GM18909 (cell line): ENCODE data around the gene FBXO36.
A peak's percentile ranks its signal among the peaks of the same experiment; 100 is the strongest.
"Not testable (repeated sequence)": the region's sequence is repeated elsewhere in the genome, so short reads cannot be mapped to it uniquely, and the experiment has no call there.

Source experiments
- ATAC-seq: cut with Tn5 transposase; IDR thresholded peaks from one replicate; pipeline ENCODE4 v1.9.1; 2021; ENCODE audit warnings: mild to moderate bottlenecking; ENCODE audit not compliant: unreplicated experiment, poor library complexity

FBXO36 gene

DNA sequence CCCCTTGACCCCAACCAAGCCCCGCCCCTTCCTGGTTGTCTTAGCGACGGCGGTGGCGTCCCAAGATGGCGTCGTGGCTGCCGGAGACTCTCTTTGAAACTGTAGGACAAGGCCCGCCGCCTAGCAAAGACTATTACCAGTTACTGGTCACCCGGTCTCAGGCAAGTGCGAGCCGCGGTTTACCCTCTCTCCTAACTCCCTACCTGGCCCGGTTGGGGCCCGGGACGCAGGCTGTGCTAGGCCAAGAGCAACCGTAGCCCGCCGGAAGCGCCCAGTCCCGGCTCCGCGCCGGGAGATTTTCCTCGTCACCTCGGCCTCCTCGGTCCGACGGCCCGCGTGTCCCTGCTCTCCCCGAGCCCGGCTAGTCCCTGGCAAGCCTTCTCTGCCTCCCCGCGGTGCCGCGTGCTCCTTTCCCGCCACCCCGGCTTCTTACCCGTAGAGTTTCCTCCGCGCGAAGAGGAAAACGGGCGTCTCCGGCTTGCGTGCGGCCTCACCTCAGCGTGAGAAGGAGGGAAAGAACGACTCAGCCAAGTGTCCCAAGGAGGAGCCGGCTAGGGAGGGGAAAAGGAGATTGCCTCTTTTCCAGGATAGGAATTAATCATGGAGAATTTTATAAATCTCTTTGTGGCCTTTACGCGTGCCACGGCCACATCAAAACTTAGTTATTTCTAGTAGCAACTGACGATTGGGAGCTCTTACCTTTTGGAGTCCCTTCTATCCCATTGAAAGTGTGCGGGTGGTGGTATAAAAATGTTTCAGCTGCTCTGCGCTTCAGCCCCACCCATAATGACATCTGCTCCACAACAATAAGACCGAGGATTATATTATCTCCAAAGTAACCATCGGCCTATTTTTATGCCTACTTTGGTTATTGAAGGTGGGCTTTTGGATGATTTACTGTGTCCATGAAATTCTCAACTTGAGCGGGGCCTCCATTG, at the start of gene FBXO36:
TSS of gene FBXO36 (plus strand) at position 55 of the 938 bp plus-strand sequence. CDS start at position 66, 11 bp downstream.
- ATAC-seq, result peak; percentile 72

- ATAC-seq, result peak; percentile 93
Observed at GRCh38 chr2:229873123-229873581, 49.2 kb upstream of the FBXO36 start.

DNA sequence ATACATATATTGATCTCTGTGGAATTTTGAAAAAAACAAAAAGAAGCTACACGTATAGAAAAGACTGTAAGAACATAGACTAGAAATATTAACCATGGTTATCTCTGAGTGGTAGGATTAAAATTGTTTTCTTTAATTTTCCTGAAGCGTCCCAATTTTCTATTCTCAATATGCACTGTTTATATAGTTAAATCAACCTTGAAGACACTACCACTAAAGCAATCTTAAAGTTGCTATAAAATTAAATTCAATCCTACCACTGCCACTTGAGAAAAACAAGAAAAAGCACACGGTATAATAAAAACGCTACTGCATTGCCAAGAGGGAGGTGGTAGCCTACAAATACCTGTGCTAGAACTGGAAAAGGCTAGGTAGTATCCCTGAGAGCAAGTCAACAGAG, 47.7 kb upstream of the FBXO36 start:
- ATAC-seq, result no peak

DNA sequence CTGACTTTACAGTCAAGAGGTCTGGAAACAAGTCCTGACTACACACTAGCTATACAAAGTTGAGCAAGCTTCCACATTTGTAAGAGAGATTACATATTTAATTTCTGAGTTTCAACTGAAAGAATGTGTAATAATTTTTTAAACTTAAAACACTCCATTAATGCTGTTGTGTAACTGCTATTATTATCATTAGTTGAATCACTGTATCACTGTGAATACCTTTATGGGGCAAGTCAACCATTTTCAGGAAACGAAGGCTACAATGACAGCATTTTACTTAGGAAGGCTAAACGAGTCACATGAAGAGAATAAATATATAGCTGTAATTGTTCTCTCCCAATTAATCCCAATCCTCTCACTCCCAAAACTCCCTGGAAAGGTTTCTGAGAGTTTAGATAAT, 46.8 kb upstream of the FBXO36 start:
- no peak for ATAC-seq

DNA sequence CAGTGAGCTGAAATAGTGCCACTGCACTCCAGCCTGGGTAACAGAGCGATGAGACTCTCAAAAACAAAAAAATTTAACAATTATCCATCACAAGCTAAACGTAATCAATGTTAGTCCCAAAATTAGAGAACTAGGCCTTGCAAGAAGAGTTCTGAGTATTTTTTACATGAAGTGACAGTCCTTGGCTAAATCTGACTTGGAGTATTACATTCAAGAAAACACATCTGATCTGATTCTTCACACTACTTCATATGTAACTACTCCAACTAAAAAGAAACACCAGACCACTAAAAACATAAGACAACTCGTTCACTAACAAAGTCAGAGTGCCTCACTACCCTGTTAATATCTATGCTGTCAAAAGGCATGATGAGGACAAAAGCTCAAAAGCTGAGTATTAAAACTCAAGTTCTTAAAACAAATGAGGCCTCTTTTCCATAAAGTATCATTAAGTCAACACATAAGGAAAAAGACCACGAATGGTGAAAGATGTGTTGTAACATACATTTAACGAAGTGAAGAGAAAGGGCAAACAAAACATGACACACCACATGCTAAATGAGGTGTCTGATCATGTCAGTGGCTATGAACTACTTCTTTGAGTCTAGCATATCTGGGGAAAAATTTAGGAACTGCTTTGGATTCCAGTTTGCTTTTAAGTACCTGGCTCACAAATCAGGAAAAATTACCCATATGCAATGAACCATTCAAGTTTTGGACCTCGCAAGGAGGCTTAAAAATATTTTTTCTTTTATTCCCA, 42.9 kb upstream of the FBXO36 start:
- ATAC-seq, result no peak

- ATAC-seq, result no peak
Observed at GRCh38 chr2:229880892-229881586, 41.3 kb upstream of the FBXO36 start.

- no peak for ATAC-seq
Observed at GRCh38 chr2:229882583-229882982, 39.7 kb upstream of the FBXO36 start.

GRCh38 chr2:229884775-229885699, 37.3 kb upstream of the FBXO36 start:
- peak; percentile 80 for ATAC-seq

DNA sequence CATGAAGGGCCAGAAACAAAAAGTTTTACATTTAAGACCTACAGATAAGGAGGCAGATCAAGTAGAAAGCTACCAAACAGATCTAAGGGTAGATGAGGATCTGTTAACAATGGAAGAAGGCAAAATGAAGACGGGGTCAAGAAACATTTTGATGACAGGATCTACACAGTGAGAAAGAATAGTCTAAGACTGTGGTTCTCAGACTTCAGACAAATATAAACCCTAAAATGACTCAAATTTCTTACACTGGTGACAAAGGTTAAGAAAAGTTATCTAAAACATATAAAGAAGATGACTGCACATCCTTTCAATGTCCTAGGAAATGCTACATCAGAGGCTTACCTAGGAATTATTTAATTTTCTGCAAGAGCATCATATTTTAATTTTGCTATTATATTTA, 34.9 kb upstream of the FBXO36 start:
- ATAC-seq, result no peak

DNA sequence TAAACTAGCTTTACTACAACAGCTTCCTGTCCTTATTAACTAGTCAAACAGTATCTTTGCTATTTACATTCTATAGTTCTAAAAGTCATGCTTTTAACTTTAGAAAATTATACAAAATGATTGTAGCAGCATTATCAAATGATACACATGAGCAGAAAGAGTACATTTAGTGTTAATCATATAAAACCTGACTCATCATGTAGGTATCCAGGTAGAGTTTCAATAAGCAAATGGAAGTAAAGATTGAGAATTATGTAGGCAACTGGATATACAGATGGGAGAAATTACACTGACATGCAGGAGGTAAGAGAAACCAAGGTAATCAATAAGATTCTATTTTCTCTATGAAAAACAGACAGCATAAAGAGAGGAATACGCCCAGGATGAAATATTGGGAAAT, 34.3 kb upstream of the FBXO36 start:
- ATAC-seq, result no peak

DNA sequence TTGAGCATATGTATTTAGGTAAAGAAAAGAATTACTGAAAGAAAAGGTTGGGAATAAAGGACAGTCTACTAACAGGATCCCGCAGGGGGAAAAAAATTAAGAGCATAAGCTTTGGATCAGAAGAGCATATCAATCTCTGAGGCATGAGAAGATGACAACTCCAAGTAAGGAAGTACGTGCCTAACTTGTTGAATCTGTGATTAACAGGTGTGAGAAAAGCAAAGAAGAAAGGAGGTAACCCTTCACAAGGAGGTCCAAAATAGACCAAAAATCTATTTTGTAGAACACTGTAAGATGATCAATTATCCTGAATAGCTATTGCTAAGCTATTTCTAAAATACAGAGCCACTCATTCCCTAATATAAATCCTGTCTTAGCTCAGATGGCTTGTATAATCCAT, 33.3 kb upstream of the FBXO36 start:
- ATAC-seq, result no peak

DNA sequence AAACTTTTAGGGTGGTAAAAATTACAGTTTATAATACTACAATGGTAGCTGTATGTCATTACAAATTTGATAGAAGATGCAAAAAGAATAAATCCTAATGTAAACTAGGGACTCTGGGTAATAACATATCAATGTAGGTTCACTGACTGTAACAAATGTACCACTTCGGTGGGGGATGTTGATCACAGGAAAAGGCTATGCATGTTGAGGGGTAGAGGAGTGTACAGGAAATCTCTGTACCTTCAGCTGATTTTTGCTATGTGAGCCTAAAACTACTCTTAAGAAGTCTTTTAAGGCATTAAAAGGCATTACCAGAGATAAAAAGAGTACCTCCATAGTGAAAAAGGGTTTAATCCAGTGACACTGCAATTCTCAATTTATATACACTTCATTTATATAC, 25.4 kb upstream of the FBXO36 start:
- ATAC-seq, result no peak

DNA sequence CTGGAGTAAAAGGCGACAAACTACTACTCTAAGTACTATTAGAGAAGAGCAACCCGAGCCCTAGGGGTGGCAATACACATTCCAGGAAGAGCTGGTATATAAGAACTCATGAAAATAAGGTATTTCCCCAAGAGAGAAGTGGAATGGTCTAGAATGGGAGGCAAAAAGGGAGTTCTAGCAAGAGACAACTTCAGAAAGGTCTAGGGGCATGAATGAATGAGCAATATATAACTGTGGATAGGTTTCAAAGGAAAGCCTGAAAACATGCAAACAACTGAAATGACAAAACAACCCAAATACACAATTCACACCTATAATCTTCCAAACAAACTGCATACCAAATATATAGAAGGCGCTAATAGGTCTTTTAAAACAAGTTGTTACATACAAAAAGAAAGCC, 22.7 kb upstream of the FBXO36 start:
- no peak for ATAC-seq

GRCh38 chr2:229900012-229900411, 22.3 kb upstream of the FBXO36 start:
- ATAC-seq, result no peak

DNA sequence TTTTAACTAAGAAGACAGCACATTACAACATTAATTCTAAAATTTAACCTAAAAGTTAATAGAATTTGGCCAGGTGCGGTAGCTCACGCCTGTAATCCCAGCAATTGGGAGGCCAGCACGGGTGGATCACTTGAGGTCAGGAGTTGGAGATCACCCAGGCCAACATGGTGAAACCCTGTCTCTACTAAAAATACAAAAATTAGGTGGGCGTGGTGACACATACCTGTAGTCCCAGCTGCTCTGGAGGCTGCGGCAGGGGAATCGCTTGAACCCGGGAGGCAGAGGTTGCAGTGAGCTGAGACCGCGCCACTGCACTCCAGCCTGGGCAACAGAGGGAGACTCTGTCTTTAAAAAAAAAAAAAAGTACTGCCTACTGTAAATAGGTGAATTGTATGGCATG, 21.8 kb upstream of the FBXO36 start:
- not testable (repeated sequence) for ATAC-seq

DNA sequence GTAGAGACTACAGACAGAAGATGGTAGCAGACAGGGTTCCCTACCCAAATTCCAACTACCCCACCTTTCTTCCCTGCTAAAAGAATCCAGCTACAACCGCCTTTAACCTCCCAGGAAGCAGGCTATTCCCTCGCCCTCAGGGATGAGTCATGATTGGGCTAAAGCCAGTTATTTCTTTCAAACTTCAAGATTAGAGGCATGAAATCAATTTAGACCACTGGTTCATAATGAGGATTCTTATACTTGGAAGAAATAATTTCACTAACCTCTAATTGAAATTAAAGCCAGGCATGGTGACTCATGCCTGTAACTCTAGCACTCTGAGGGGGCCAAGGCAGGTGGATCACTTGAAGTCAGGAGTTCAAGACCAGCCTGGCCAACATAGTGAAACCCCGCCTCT, 20.5 kb upstream of the FBXO36 start:
- ATAC-seq, result no peak

DNA sequence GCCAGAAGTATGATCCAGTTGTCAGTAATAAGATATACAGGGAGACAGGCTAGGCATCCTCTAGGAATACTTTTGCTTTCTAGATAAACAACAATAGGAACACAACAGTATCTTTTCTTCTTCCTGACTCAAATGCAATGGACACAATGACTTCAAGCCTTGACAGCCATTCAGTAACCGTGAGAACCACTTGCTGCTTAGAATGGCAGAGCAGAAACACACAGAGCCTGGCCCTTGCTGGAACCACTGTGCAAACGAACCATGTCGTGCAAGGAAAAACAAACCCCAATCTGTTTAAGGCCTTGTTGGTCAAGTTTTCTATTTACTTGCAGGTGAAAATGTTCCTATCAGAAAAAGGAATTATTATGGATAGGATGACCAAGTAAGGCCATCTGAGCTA, 19.3 kb upstream of the FBXO36 start:
- ATAC-seq, result no peak

- no peak for ATAC-seq
Observed at GRCh38 chr2:229905601-229906000, 16.7 kb upstream of the FBXO36 start.

DNA sequence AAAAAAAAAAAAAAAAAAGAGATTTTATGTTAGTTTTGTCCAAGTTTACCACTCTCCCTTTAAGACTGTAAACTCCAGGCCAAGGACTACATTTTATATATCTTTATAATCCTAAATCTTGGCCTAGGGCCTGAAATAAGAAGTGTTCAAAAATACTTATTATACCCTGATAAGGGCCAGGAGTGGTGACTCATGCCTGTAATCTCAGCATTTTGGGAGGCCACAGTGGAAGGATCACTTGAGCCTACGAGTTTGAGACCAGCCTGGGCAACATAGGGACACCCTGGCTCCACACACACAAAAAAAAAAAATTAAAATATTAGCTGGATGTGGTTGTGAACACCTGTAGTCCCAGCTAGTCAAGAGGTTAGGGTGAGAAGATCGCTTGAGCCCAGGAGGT, 13.2 kb upstream of the FBXO36 start:
- ATAC-seq, result no peak
